ENCODE data around the gene PHF21B.
"Not testable (repeated sequence)": the region's sequence is repeated elsewhere in the genome, so short reads cannot be mapped to it uniquely, and the experiment has no call there.

The PHF21B gene

GRCh38 chr22:44932493-44932892, 77.3 kb downstream of the PHF21B start:
- no peak for DNase-seq

- no peak for DNase-seq
Observed at GRCh38 chr22:44931766-44932165, 78.0 kb downstream of the PHF21B start.

GRCh38 chr22:44931077-44931540, 78.7 kb downstream of the PHF21B start:
- DNase-seq: no peak

- no peak for DNase-seq
Observed at GRCh38 chr22:44930711-44931035, 79.1 kb downstream of the PHF21B start.

GRCh38 chr22:44930016-44930710, 79.6 kb downstream of the PHF21B start:
- DNase-seq: no peak

- DNase-seq: no peak
Observed at GRCh38 chr22:44929359-44930015, 80.3 kb downstream of the PHF21B start.

- no peak for DNase-seq
Observed at GRCh38 chr22:44928711-44929358, 81.0 kb downstream of the PHF21B start.

- no peak for DNase-seq
Observed at GRCh38 chr22:44928136-44928463, 81.7 kb downstream of the PHF21B start.

- no peak for DNase-seq
Observed at GRCh38 chr22:44927463-44928135, 82.2 kb downstream of the PHF21B start.

GRCh38 chr22:44926491-44927415, 83.1 kb downstream of the PHF21B start:
- DNase-seq: no peak

- DNase-seq: no peak
Observed at GRCh38 chr22:44926124-44926475, 83.7 kb downstream of the PHF21B start.

GRCh38 chr22:44925465-44926123, 84.2 kb downstream of the PHF21B start:
- DNase-seq: no peak

GRCh38 chr22:44924710-44925109, 85.1 kb downstream of the PHF21B start:
- no peak for DNase-seq

GRCh38 chr22:44924098-44924497, 85.7 kb downstream of the PHF21B start:
- DNase-seq: no peak

- DNase-seq: not testable (repeated sequence)
Observed at GRCh38 chr22:44921766-44922165, 88.0 kb downstream of the PHF21B start.

- DNase-seq: no peak
Observed at GRCh38 chr22:44920183-44920582, 89.6 kb downstream of the PHF21B start.

GRCh38 chr22:44919691-44920090, 90.1 kb downstream of the PHF21B start:
- no peak for DNase-seq

- no peak for DNase-seq
Observed at GRCh38 chr22:44918925-44919392, 90.8 kb downstream of the PHF21B start.

GRCh38 chr22:44918166-44918924, 91.5 kb downstream of the PHF21B start:
- DNase-seq: no peak

GRCh38 chr22:44917372-44918165, 92.2 kb downstream of the PHF21B start:
- DNase-seq: no peak

Data from cortex of kidney (tissue), 1 donor.